NCI-H146 (cell line): ENCODE data around the gene KLRF1.
"Not testable (repeated sequence)": the region's sequence is repeated elsewhere in the genome, so short reads cannot be mapped to it uniquely, and the experiment has no call there.

Experiments used
- DNase-seq: peaks from one replicate; lab custom pipeline; 2025; lab: John Stamatoyannopoulos, UW

The KLRF1 gene

GRCh38 chr12:9870286-9870866 is 43.1 kb downstream of the KLRF1 start:
- no peak for DNase-seq

GRCh38 chr12:9872162-9872561 is 44.9 kb downstream of the KLRF1 start:
- no peak for DNase-seq

- no peak for DNase-seq
Observed at GRCh38 chr12:9872742-9873141, 45.5 kb downstream of the KLRF1 start.

GRCh38 chr12:9876120-9876519 is 48.8 kb downstream of the KLRF1 start:
- not testable (repeated sequence) for DNase-seq

GRCh38 chr12:9880532-9881078 is 53.3 kb downstream of the KLRF1 start:
- DNase-seq: no peak

GRCh38 chr12:9881246-9881645 is 54.0 kb downstream of the KLRF1 start, which contains the start of gene KLRF2:
KLRF2 (plus strand) TSS chr12:9881489; CDS start chr12:9881596, 107 bp downstream.
- DNase-seq: no peak

GRCh38 chr12:9881988-9882387 is 54.7 kb downstream of the KLRF1 start:
- DNase-seq: no peak

GRCh38 chr12:9883175-9883574 is 55.9 kb downstream of the KLRF1 start:
- DNase-seq: no peak

GRCh38 chr12:9888665-9889273 is 61.5 kb downstream of the KLRF1 start:
- DNase-seq: no peak
